Umbilical cord (tissue), 2 donors: Measurements from ENCODE around the gene SOX6. TPM values are rescaled to one million over a fixed set of nuclear protein-coding genes. Genes with fewer than 3 reads are reported as not detected.
"Not testable (repeated sequence)": the region's sequence is repeated elsewhere in the genome, so short reads cannot be mapped to it uniquely, and the experiment has no call there.

Experiments
- DNase-seq: peaks from one replicate; pipeline ENCODE4 v3.0.0-alpha.2; 2015; ENCODE audit warnings: low spot score
- total RNA-seq: library from RNA; depleted of rRNA; stranded (reverse); fragments of >200 nt; gene quantifications from one replicate; pipeline ENCODE4 v1.2.3, GENCODE V29; 2014; ENCODE audit warnings: low replicate concordance; ENCODE audit not compliant: insufficient read depth

Gene SOX6
- 54.7 TPM for total RNA-seq

GRCh38 chr11:16356057-16356760 lies at the start of gene SOX6:
Gene SOX6 (minus strand): TSS chr11:16356546. CDS start chr11:16341248, 15,298 bp downstream.
- DNase-seq, result peak; percentile 74

- DNase-seq, result no peak
Measured at GRCh38 chr11:16404781-16405285, 48.5 kb upstream of the SOX6 start.

GRCh38 chr11:16403851-16404250 lies 47.5 kb upstream of the SOX6 start:
- DNase-seq, result no peak

- DNase-seq, result no peak
Measured at GRCh38 chr11:16403448-16403803, 47.1 kb upstream of the SOX6 start.

GRCh38 chr11:16402654-16403447 lies 46.5 kb upstream of the SOX6 start:
- no peak for DNase-seq

- DNase-seq, result no peak
Measured at GRCh38 chr11:16397390-16397789, 41.0 kb upstream of the SOX6 start.

GRCh38 chr11:16395601-16396000 lies 39.3 kb upstream of the SOX6 start:
- DNase-seq, result no peak

- no peak for DNase-seq
Measured at GRCh38 chr11:16394947-16395346, 38.6 kb upstream of the SOX6 start.

- no peak for DNase-seq
Measured at GRCh38 chr11:16393340-16393739, 37.0 kb upstream of the SOX6 start.

- DNase-seq, result no peak
Measured at GRCh38 chr11:16392616-16393015, 36.3 kb upstream of the SOX6 start.

- DNase-seq, result not testable (repeated sequence)
Measured at GRCh38 chr11:16390826-16391225, 34.5 kb upstream of the SOX6 start.

- no peak for DNase-seq
Measured at GRCh38 chr11:16385099-16385498, 28.8 kb upstream of the SOX6 start.

GRCh38 chr11:16382638-16383380 lies 26.5 kb upstream of the SOX6 start:
- DNase-seq, result peak; percentile 40

- DNase-seq, result no peak
Measured at GRCh38 chr11:16382186-16382585, 25.8 kb upstream of the SOX6 start.

GRCh38 chr11:16380941-16381568 lies 24.7 kb upstream of the SOX6 start:
- no peak for DNase-seq

GRCh38 chr11:16378906-16379305 lies 22.6 kb upstream of the SOX6 start:
- DNase-seq, result no peak

GRCh38 chr11:16377746-16378145 lies 21.4 kb upstream of the SOX6 start:
- no peak for DNase-seq

- DNase-seq, result not testable (repeated sequence)
Measured at GRCh38 chr11:16375664-16376063, 19.3 kb upstream of the SOX6 start.

GRCh38 chr11:16373768-16374167 lies 17.4 kb upstream of the SOX6 start:
- no peak for DNase-seq

- no peak for DNase-seq
Measured at GRCh38 chr11:16372355-16372754, 16.0 kb upstream of the SOX6 start.

GRCh38 chr11:16367252-16367651 lies 10.9 kb upstream of the SOX6 start:
- no peak for DNase-seq
